Spleen (tissue), 7 donors: Measurements from ENCODE around the gene ZNF697.

Experiments used
- CTCF ChIP-seq, 11 experiments: fragments of 200-600 bp in 7 of 11; fragments of 450-650 bp in 4 of 11; sonication (generic) in 4 of 11; IDR thresholded peaks in 8 of 11; conservative IDR thresholded peaks in 3 of 11; 1 replicate in 7 of 11; 2 replicates in 4 of 11; pipeline versions ENCODE4 v1.4.0 to v1.8.0; 2016 to 2021; ENCODE audit warnings: antibody characterized with exemption in 11 of 11, inconsistent platforms in 4 of 11, mild to moderate bottlenecking in 1 of 11
- POLR2AphosphoS5 ChIP-seq, 3 donors: sonication (generic); formaldehyde crosslinking; IDR thresholded peaks; one replicate each; pipeline ENCODE4 v1.5.1; 2017; ENCODE audit warnings: antibody characterized with exemption in 3 of 3
- donor health status: DM: no; HTN: no; CAD: no; lungs with moderate emphysema.
- donor health status: DM: no; HTN: no; CAD: no.
- donor health status: DM: no; HTN: no; CAD: no.

- TF ChIP-seq POLR2AphosphoS5 (IDR thresholded peaks at IDR 0.05) (no peak), CTCF (IDR thresholded peaks at IDR 0.05 in 8 of 11, conservative IDR thresholded peaks at IDR 0.05 in 3 of 11) (no peak)
Measured at GRCh38 chr1:119600976-119601375, 47.1 kb downstream of the ZNF697 start.
